Panc1 (cell line): Measurements from ENCODE around the gene ADAT3.

Experiments used
- CTCF ChIP-seq: fragments of 450-650 bp; IDR thresholded peaks from 2 replicates; pipeline ENCODE4 v1.5.1; 2017; ENCODE audit warnings: mild to moderate bottlenecking
- POLR2AphosphoS5 ChIP-seq: IDR thresholded peaks from 2 replicates; pipeline ENCODE4 v1.6.1; 2012; ENCODE audit warnings: mild to moderate bottlenecking, low read depth, low read length, moderate library complexity

DNA sequence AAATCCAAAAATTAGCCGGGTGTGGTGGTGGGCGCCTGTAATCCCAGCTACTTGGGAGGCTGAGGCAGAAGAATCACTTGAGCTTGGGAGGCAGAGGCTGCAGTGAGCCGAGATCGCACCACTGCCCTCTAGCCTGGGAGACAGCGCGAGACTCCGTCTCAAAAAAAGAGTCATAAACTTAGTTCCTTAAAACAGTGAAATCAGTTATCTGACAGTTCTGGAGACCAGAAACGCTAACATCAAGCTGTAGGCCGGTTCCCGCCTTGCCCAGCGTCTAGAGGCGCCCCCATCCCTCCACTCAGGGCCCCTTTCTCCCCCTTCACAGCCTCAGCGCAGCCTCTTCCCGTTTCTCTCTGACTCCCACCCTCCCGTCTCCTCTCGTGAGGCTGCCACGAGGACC lies 11.9 kb downstream of the ADAT3 start:
- no peak for TF ChIP-seq CTCF
- no peak for TF ChIP-seq POLR2AphosphoS5
